ENCODE results near the gene ORMDL3. TPM values are rescaled to one million over a fixed set of nuclear protein-coding genes. Genes with fewer than 3 reads are reported as not detected.

ORMDL3 gene
- total RNA-seq, 1 experiment from 2014 or later = 18.0 TPM

- no peaks in the 10 kb centered on the region for H3K36me3 ChIP-seq (ENCODE audit: insufficient read depth, low read length, poor library complexity, severe bottlenecking)
- H3K27me3 ChIP-seq (replicated peaks; ENCODE audit: insufficient read depth, low read depth, low read length, poor library complexity) = no peaks in the 10 kb centered on the region
- no peak overlapping the region for H3K4me3 ChIP-seq (ENCODE audit: low read depth, low read length, poor library complexity, severe bottlenecking)
- DNase-seq (ENCODE audit: low spot score) = no peak
- H3K9me3 ChIP-seq (ENCODE audit: low read depth, low read length, poor library complexity, severe bottlenecking) = no peaks in the 10 kb centered on the region
- TF ChIP-seq CTCF (conservative IDR thresholded peaks at IDR 0.05; ENCODE audit: low read depth, low read length) = no peak
- TF ChIP-seq EZH2 (IDR thresholded peaks at IDR 0.05; ENCODE audit: borderline replicate concordance, low read depth, low read length, poor library complexity, severe bottlenecking) = no peak
- ChIA-PET CTCF (no interaction called here), POLR2A (ENCODE audit: low non-redundant PET) (no interaction called here)
- H3K27ac ChIP-seq (ENCODE audit: low read depth, low read length, poor library complexity, severe bottlenecking) = no peak overlapping the region
- intact Hi-C loops (cut with micrococcal nuclease; ENCODE audit: unreplicated experiment) = no loop called here
- no TSS peak for BruUV-seq (replicated peaks)
- no peaks in the 10 kb centered on the region for H3K4me1 ChIP-seq (ENCODE audit: insufficient read depth, low read length, poor library complexity, severe bottlenecking)
Observed at GRCh38 chr17:39946551-39947330, 19.3 kb upstream of the ORMDL3 start.

GRCh38 chr17:39944393-39944711 lies 17.0 kb upstream of the ORMDL3 start:
- POLR2A ChIA-PET (ENCODE audit: low non-redundant PET) = no interaction called here
- intact Hi-C loops (cut with micrococcal nuclease; ENCODE audit: unreplicated experiment) = no loop called here
- Histone ChIP-seq H3K4me1 (ENCODE audit: insufficient read depth, low read length, poor library complexity, severe bottlenecking) (no peaks in the 10 kb centered on the region), H3K27ac (ENCODE audit: low read depth, low read length, poor library complexity, severe bottlenecking) (no peak overlapping the region), H3K27me3 (replicated peaks; ENCODE audit: insufficient read depth, low read depth, low read length, poor library complexity) (no peaks in the 10 kb centered on the region), H3K9me3 (ENCODE audit: low read depth, low read length, poor library complexity, severe bottlenecking) (no peaks in the 10 kb centered on the region), H3K36me3 (ENCODE audit: insufficient read depth, low read length, poor library complexity, severe bottlenecking) (no peaks in the 10 kb centered on the region), H3K4me3 (ENCODE audit: low read depth, low read length, poor library complexity, severe bottlenecking) (no peak overlapping the region)
- TF ChIP-seq EZH2 (IDR thresholded peaks at IDR 0.05; ENCODE audit: borderline replicate concordance, low read depth, low read length, poor library complexity, severe bottlenecking) (no peak), CTCF (conservative IDR thresholded peaks at IDR 0.05; ENCODE audit: low read depth, low read length) (no peak)
- no TSS peak for BruUV-seq (replicated peaks)
- DNase-seq (ENCODE audit: low spot score) = no peak
- CTCF ChIA-PET = no interaction called here

GRCh38 chr17:39943702-39944392 lies 16.4 kb upstream of the ORMDL3 start:
- intact Hi-C loops (cut with micrococcal nuclease; ENCODE audit: unreplicated experiment) = no loop called here
- H3K4me1 ChIP-seq (ENCODE audit: insufficient read depth, low read length, poor library complexity, severe bottlenecking) = no peaks in the 10 kb centered on the region
- no TSS peak for BruUV-seq (replicated peaks)
- DNase-seq (ENCODE audit: low spot score) = no peak
- no peaks in the 10 kb centered on the region for H3K36me3 ChIP-seq (ENCODE audit: insufficient read depth, low read length, poor library complexity, severe bottlenecking)
- no peak for TF ChIP-seq CTCF (conservative IDR thresholded peaks at IDR 0.05; ENCODE audit: low read depth, low read length)
- no peak for TF ChIP-seq EZH2 (IDR thresholded peaks at IDR 0.05; ENCODE audit: borderline replicate concordance, low read depth, low read length, poor library complexity, severe bottlenecking)
- no peaks in the 10 kb centered on the region for H3K27me3 ChIP-seq (replicated peaks; ENCODE audit: insufficient read depth, low read depth, low read length, poor library complexity)
- no peak overlapping the region for H3K4me3 ChIP-seq (ENCODE audit: low read depth, low read length, poor library complexity, severe bottlenecking)
- H3K9me3 ChIP-seq (ENCODE audit: low read depth, low read length, poor library complexity, severe bottlenecking) = no peaks in the 10 kb centered on the region
- POLR2A ChIA-PET (ENCODE audit: low non-redundant PET) = no interaction called here
- no peak overlapping the region for H3K27ac ChIP-seq (ENCODE audit: low read depth, low read length, poor library complexity, severe bottlenecking)
- CTCF ChIA-PET = no interaction called here

Data from A673 (cell line).